CD4-positive, alpha-beta T cell treated with Interleukin-21 for 1 hour (primary cell): ENCODE data around the gene MMEL1.
A peak's percentile ranks its signal among the peaks of the same experiment; 100 is the strongest.
"Not testable (repeated sequence)": the region's sequence is repeated elsewhere in the genome, so short reads cannot be mapped to it uniquely, and the experiment has no call there.

Source experiments
- DNase-seq: peaks from one replicate; pipeline ENCODE4 v3.0.0-alpha.2; 2020

Gene MMEL1

DNA sequence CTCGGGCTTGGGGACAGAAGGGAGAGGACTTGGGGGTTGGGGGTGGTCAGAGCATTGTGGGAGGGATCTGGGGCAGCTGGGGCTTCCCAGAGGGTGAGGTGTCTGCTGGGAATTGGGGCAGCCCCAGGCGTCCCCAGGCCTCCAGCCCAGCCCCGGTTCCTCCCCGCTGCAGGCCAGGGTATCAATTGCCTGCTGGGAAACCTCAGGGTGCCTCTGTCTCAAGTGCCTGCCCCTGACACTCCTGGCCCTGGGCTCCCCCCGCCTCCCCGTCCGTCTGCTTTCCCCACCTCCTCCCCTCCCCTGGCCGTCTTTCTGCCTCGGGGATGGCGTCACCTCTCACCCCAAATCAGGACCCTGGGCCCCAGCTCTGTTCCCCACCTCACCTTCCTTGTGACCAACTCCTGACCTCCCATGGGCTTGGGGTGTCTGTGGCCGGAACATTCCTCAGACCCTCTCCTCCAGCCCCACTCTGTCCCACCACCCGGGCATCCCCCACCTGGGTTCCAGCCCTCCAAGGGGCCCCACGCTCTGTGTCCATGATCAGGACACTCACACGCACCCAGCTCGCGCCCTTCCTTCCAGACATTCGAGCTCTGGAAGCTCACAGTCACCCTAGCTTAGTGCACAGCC, 64.5 kb downstream of the MMEL1 start:
- DNase-seq: not testable (repeated sequence)

DNA sequence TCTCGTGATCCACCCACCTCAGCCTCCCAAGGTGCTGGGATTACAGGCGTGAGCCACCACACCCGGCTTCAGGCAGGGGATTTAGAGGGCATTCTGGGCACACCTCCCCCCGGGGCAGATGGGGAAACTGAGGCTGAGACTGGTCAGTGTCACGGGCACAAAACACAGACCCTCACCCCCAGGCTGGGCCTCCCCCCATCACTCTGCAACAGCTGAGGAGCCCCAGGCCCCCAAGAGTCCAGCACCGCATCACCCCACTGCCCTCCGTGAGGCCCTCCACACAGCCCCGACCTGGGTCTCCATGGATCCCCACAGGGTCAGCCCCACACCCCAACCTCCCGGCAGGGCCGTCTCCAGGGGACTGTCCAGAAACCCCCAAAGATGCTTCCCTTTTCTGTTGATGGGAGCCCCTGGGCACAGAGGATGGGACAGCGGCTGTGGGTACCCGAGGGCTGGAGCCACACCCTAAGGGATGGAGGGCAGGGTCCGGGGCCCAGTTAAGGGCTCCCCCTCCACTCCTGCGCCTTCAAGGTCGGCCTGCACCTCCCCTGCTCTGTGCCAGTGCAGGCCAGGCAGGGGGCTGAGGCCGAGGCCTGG, 65.6 kb downstream of the MMEL1 start:
- DNase-seq: no peak

- no peak for DNase-seq
Measured at GRCh38 chr1:2566101-2567045, 66.4 kb downstream of the MMEL1 start.

GRCh38 chr1:2564815-2565374, 67.9 kb downstream of the MMEL1 start:
- no peak for DNase-seq

DNA sequence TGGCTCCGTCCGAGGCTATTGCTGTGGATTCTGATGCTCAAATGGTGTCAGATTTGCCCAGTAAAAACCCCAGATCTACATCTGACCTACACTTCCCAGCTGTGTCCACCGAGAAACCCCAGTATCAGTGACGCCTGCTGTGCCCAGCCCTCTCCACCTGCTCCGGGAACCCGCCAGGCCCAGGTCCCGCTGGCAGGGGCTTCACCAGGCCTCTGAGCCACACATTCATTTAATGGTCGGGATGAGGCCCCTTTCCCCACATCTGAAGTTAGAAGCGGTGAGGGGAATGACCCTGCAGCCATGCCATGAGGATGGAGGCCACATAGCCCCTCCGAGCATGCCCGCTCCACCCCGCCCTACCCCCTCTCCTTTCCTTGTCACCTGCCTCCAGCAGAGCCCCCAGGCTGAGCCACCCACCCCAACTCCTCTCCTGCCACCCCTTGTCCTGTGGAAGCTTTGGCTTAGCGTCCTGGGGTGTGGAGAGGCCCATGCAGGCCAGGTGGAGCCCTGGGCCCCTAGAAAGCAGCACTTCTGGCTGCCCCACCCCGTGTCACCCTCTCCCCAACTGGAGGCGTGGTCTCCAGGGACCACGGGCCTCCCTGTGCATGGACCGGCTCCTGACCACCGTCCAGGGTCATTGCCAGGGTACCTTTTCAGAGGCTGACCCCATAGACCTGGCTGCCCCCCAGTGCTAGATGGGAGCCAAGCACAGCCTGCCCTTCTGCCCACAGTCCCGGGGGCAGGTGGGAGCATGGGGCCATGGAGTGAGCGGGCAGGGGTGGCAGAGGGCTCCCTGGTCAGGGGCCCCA, 68.6 kb downstream of the MMEL1 start:
- DNase-seq: no peak

GRCh38 chr1:2563205-2563604, 69.6 kb downstream of the MMEL1 start:
- DNase-seq: no peak

DNA sequence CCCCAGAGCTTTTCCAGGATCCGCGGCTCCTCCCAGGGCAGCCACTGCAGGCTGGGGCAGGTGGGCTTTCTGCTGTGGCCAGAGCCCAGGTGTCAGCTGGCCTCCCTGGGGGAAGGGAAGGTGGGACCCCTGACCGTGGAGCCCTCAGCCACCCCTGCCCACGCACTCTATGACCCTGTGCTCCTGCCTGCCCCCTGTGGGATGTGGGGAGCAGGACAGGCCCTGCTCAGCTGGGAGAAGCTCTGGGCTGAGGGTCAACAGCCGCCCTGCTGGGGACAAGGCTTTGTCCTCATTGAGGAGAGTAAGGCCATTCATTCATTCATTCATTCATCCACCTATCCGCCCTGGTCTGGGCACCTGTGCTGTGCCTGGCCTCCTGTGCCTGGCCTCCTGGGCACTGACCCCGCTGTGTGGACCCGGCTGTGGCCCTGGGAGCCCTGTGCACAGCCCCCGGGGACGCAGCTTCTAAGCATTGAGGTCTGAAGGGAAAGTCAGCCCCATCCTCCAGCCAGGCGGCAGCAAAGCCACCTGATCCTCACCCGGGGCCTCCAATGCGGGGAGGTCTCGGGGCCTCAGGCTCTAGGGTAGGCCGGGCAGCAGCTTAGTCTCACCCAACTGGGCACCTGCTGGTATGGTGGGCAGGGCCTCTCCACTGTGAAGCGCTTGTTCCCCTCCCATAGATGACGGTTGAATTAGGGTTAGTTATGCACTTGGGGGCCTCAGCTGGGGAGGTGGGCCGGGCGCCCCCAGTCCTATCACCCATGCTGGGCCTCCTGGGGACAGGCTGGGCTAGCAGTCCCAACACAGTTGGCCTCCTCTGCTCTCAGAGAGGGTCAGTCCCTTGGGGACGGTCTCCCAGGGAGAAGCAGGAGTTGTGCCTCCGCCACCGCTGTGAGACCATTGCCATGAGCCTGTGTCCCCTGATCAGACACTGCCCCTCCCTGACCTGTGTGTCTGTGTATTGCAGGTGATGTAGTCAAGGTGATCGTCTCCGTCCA, 70.6 kb downstream of the MMEL1 start:
- DNase-seq: peak; percentile 26

DNA sequence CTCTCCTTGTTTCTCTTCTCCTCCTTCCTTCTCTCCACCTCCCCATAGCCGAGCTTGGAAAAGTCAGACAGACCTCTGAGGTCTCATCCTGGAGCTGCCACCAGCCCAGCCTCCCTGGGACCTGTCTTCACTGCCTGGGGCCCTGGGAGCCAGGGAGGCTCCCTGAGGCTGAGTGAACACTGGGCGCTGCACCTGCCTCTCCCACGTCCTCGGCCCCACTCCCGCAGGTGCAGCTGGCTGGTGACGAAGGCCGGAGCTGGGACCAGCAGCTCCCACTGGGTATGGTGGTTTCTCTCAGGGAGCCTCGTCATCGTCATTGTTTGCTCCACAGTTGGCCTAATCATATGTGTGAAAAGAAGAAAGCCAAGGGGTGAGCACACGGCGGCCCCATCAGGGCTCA, 71.4 kb downstream of the MMEL1 start:
- no peak for DNase-seq

GRCh38 chr1:2560299-2561073, 72.3 kb downstream of the MMEL1 start:
- no peak for DNase-seq

GRCh38 chr1:2559509-2560298, 73.1 kb downstream of the MMEL1 start:
- DNase-seq: no peak

GRCh38 chr1:2558861-2559260, 74.0 kb downstream of the MMEL1 start:
- no peak for DNase-seq

- DNase-seq: no peak
Measured at GRCh38 chr1:2558420-2558819, 74.4 kb downstream of the MMEL1 start.

GRCh38 chr1:2557482-2558400, 75.1 kb downstream of the MMEL1 start:
- no peak for DNase-seq

DNA sequence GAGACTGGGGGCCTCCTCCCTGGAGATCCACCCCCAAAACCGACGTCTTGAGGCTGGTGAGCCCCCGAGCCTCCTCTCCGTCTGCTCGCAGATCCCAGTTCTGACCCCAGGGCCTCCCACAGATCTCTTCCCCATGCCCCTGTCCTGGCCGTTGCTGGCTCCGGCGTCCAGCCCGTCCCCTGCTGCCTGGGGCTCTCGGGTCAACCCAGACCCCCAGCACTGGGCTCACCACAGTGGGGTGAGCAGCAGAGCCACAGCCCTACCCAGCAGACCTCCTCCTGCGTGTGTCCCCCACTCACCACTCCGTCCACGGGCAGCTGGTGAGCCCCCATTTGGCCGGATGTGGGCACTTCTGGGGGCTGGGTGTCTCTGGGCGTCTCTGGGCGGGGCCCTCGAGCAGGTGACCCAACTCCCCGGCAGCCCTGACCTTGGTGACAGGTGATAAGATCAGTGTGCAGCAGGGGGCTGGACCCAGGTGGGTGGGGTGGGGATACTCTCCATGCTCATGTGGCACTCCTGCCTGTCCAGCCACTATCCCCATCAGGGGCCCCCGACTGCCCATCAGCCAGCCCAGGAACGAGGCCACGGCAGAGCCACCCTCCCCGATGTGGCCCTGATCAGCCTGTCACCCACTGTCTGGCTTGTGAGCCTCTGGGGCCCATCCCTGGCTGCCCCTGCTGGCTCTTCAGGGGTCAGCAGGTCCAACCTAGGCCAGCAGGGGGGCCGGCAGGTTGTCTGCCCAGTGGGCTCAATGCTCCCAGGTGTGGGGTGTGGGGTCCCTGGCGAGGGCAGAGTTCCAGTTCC, 75.9 kb downstream of the MMEL1 start:
- DNase-seq: peak; percentile 64

DNA sequence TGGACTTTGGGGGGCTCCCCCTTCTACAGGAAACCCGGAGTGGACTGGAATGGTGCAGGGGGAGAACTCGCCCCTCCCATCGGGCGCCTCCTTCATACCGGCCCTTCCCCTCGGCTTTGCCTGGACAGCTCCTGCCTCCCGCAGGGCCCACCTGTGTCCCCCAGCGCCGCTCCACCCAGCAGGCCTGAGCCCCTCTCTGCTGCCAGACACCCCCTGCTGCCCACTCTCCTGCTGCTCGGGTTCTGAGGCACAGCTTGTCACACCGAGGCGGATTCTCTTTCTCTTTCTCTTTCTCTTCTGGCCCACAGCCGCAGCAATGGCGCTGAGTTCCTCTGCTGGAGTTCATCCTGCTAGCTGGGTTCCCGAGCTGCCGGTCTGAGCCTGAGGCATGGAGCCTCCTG, 76.5 kb downstream of the MMEL1 start, which contains the start of gene TNFRSF14:
Gene TNFRSF14, plus strand, starts transcription at position 95 of the 401 bp plus-strand sequence. Its CDS starts 294 bp downstream, at position 389.
- DNase-seq: peak; percentile 83

DNA sequence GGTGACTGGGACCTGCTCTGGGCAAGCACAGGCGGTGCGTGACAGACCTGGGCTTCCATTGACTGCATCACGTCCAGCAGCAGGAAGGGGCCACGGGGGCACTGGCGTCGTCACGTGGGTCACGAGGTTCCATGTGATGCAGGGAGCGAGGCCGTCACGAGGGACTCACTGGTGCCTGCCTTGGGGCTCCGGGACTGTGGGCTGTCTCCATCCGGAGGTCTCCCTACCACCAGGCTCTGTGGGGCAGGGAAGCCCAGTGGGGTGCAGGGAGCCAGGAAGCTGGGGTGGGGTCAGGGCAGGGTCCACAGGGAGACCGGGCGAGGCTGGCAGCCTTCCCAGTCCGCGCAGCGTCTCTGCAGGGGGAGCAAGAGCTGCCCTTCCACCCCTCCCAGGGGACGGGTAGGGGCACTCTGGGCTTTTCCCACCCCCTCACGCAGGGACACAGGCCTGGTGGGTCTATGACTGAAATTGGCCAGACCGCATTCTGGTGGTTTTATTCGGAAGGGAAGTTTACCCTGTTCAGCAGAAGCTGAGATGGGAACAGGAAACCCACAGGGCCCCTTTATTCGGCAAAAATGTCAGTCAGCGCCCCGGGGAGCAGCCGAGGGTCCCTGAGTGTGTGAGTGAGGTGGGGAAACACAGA, 77.1 kb downstream of the MMEL1 start:
- DNase-seq: peak; percentile 77
